A673 (cell line): ENCODE measurements around the gene CNOT3.

Source experiments
- CTCF ChIP-seq: fragments of 300-800, 200-600 bp; sonication (generic); conservative IDR thresholded peaks from 2 replicates; pipeline ENCODE4 v1.5.1; 2017; ENCODE audit warnings: low read depth, mild to moderate bottlenecking, antibody characterized with exemption, low read length, moderate library complexity, mixed read lengths
- EZH2 ChIP-seq: fragments of 200-600 bp; sonication (generic); IDR thresholded peaks from 2 replicates; pipeline ENCODE4 v1.6.1; 2017; ENCODE audit warnings: borderline replicate concordance, low read depth, mild to moderate bottlenecking, mixed read lengths, antibody characterized with exemption, low read length; ENCODE audit not compliant: poor library complexity, severe bottlenecking

GRCh38 chr19:54160854-54161253 lies 23.3 kb downstream of the CNOT3 start:
- TF ChIP-seq CTCF (no peak), EZH2 (no peak)
